Neural progenitor cell (in vitro differentiated cells): ENCODE data around the gene PTPRT. TPM values are rescaled to one million over a fixed set of nuclear protein-coding genes. Genes with fewer than 3 reads are reported as not detected.

Experiments used
- DNase-seq: peaks from one replicate; pipeline ENCODE4 v3.0.0-alpha.2; 2016; ENCODE audit warnings: low spot score
- H2AFZ ChIP-seq: fragments of 200-600 bp; sonication (generic); replicated peaks from 2 replicates; pipeline ENCODE4 v1.6.1; 2016; ENCODE audit warnings: antibody characterized with exemption
- H3F3A ChIP-seq: fragments of 200-600 bp; sonication (generic); 2 replicates; pipeline ENCODE4 v1.6.1; 2016; ENCODE audit warnings: antibody characterized with exemption, low read depth
- H3K27ac ChIP-seq: fragments of 200-600 bp; sonication (generic); 2 replicates; pipeline ENCODE4 v1.5.1; 2016; ENCODE audit warnings: mild to moderate bottlenecking
- H3K27me3 ChIP-seq: fragments of 200-600 bp; sonication (generic); 2 replicates; pipeline ENCODE4 v1.6.1; 2016; ENCODE audit warnings: mild to moderate bottlenecking, moderate library complexity
- H3K36me3 ChIP-seq: fragments of 200-600 bp; sonication (generic); 2 replicates; pipeline ENCODE4 v1.5.1; 2016
- H3K4me1 ChIP-seq: fragments of 200-600 bp; sonication (generic); 2 replicates; pipeline ENCODE4 v1.6.1; 2016; ENCODE audit warnings: mixed run types
- H3K4me2 ChIP-seq: fragments of 200-600 bp; sonication (generic); 2 replicates; pipeline ENCODE4 v1.6.1; 2016
- H3K4me3 ChIP-seq: fragments of 200-600 bp; sonication (generic); 2 replicates; pipeline ENCODE4 v1.5.1; 2016
- H3K79me2 ChIP-seq: fragments of 200-600 bp; sonication (generic); 2 replicates; pipeline ENCODE4 v1.6.1; 2016; ENCODE audit warnings: low read depth
- H3K9ac ChIP-seq: fragments of 200-600 bp; sonication (generic); 2 replicates; pipeline ENCODE4 v1.6.1; 2016
- H3K9me3 ChIP-seq: fragments of 200-600 bp; sonication (generic); 2 replicates; pipeline ENCODE4 v1.5.1; 2016; ENCODE audit warnings: low read depth
- H4K20me1 ChIP-seq: fragments of 200-600 bp; sonication (generic); 2 replicates; pipeline ENCODE4 v1.6.1; 2016; ENCODE audit warnings: low read depth
- H3K27ac Mint-ChIP-seq: 3 replicates; pipeline ENCODE4 v1.8.0; 2021; ENCODE audit warnings: mixed read lengths
- H3K27me3 Mint-ChIP-seq: 2 replicates; pipeline ENCODE4 v1.8.0; 2022; ENCODE audit warnings: low read depth, mild to moderate bottlenecking, inconsistent platforms, moderate library complexity, mixed read lengths; ENCODE audit not compliant: insufficient read depth
- H3K36me3 Mint-ChIP-seq: 3 replicates; pipeline ENCODE4 v1.8.0; 2021; ENCODE audit warnings: mixed read lengths
- H3K4me1 Mint-ChIP-seq: 3 replicates; pipeline ENCODE4 v1.8.0; 2021; ENCODE audit warnings: mixed read lengths
- H3K4me3 Mint-ChIP-seq: 3 replicates; pipeline ENCODE4 v1.8.0; 2021; ENCODE audit warnings: mild to moderate bottlenecking, moderate library complexity, mixed read lengths
- H3K9me3 Mint-ChIP-seq: 3 replicates; pipeline ENCODE4 v1.8.0; 2020; ENCODE audit warnings: mixed read lengths
- CTCF ChIP-seq: fragments of 200-600 bp; sonication (generic); IDR thresholded peaks from 2 replicates; pipeline ENCODE4 v1.5.1; 2017; ENCODE audit warnings: antibody characterized with exemption, mild to moderate bottlenecking
- EZH2 ChIP-seq: fragments of 200-600 bp; sonication (generic); IDR thresholded peaks from 2 replicates; pipeline ENCODE4 v1.6.1; 2017; ENCODE audit warnings: antibody characterized with exemption, mild to moderate bottlenecking, moderate library complexity
- EZH2phosphoT487 ChIP-seq: fragments of 200-600 bp; sonication (generic); IDR thresholded peaks from 2 replicates; pipeline ENCODE4 v1.6.1; 2017; ENCODE audit warnings: antibody characterized with exemption
- total RNA-seq: library from RNA; depleted of rRNA; stranded (reverse); fragments of >200 nt; gene quantifications from 2 replicates; pipeline ENCODE4 v1.2.3, GENCODE V29; 2015; ENCODE audit warnings: low replicate concordance

The PTPRT gene
- total RNA-seq, 1 donor from 2014 or later, result 1.1 TPM

- H3K36me3 Mint-ChIP-seq, result no peaks in the 10 kb centered on the region
Measured at GRCh38 chr20:42961771-42962170, 227.9 kb downstream of the PTPRT start.

GRCh38 chr20:42959996-42960395 is 229.7 kb downstream of the PTPRT start:
- no peaks in the 10 kb centered on the region for H3K79me2 ChIP-seq
- H3K4me3 ChIP-seq, result no peak overlapping the region
- no peaks in the 10 kb centered on the region for H3K27me3 Mint-ChIP-seq
- DNase-seq, result no peak
- no peaks in the 10 kb centered on the region for H3F3A ChIP-seq
- H3K9me3 ChIP-seq, result no peaks in the 10 kb centered on the region
- TF ChIP-seq EZH2, result no peak
- no peak for TF ChIP-seq CTCF
- no peak for TF ChIP-seq EZH2phosphoT487
- H4K20me1 ChIP-seq, result no peaks in the 10 kb centered on the region
- no peak overlapping the region for H3K4me3 Mint-ChIP-seq
- H3K27ac Mint-ChIP-seq, result no peak overlapping the region
- H3K27ac ChIP-seq, result no peak overlapping the region
- no peaks in the 10 kb centered on the region for H3K4me1 ChIP-seq
- no peaks in the 10 kb centered on the region for H3K36me3 ChIP-seq
- H3K36me3 Mint-ChIP-seq, result no peaks in the 10 kb centered on the region
- no peaks in the 10 kb centered on the region for H3K4me1 Mint-ChIP-seq
- no peak overlapping the region for H2AFZ ChIP-seq
- no peaks in the 10 kb centered on the region for H3K27me3 ChIP-seq
- no peaks in the 10 kb centered on the region for H3K9me3 Mint-ChIP-seq
- no peak overlapping the region for H3K9ac ChIP-seq
- no peak overlapping the region for H3K4me2 ChIP-seq

More at GRCh38 chr20:42961771-42962170, 227.9 kb downstream of the PTPRT start:
- Histone ChIP-seq H2AFZ (no peak overlapping the region), H3K4me3 (no peak overlapping the region), H3K36me3 (no peaks in the 10 kb centered on the region), H3K9me3 (no peaks in the 10 kb centered on the region), H3K9ac (no peak overlapping the region), H3F3A (no peaks in the 10 kb centered on the region), H3K27ac (no peak overlapping the region), H3K4me2 (no peak overlapping the region), H3K79me2 (no peaks in the 10 kb centered on the region), H4K20me1 (no peaks in the 10 kb centered on the region), H3K27me3 (no peaks in the 10 kb centered on the region), H3K4me1 (no peaks in the 10 kb centered on the region)
- H3K4me1 Mint-ChIP-seq, result no peaks in the 10 kb centered on the region
- no peak for TF ChIP-seq EZH2phosphoT487
- no peak for TF ChIP-seq EZH2
- no peak for TF ChIP-seq CTCF
- DNase-seq, result no peak
- H3K27me3 Mint-ChIP-seq, result no peaks in the 10 kb centered on the region
- H3K9me3 Mint-ChIP-seq, result no peaks in the 10 kb centered on the region
- no peak overlapping the region for H3K27ac Mint-ChIP-seq
- H3K4me3 Mint-ChIP-seq, result no peak overlapping the region

- no peak for DNase-seq
- H3K4me3 Mint-ChIP-seq, result no peak overlapping the region
- no peak overlapping the region for H3K27ac Mint-ChIP-seq
- no peaks in the 10 kb centered on the region for H3K9me3 Mint-ChIP-seq
- no peaks in the 10 kb centered on the region for H3K27me3 ChIP-seq
- no peaks in the 10 kb centered on the region for H3K4me1 Mint-ChIP-seq
- no peak overlapping the region for H3K27ac ChIP-seq
- no peaks in the 10 kb centered on the region for H3K36me3 ChIP-seq
- TF ChIP-seq EZH2 (no peak), EZH2phosphoT487 (no peak), CTCF (no peak)
- H3K4me3 ChIP-seq, result no peak overlapping the region
- H3K4me2 ChIP-seq, result no peak overlapping the region
- H3K27me3 Mint-ChIP-seq, result no peaks in the 10 kb centered on the region
- H3K9me3 ChIP-seq, result no peaks in the 10 kb centered on the region
- H3F3A ChIP-seq, result no peaks in the 10 kb centered on the region
- H3K9ac ChIP-seq, result no peak overlapping the region
- H3K36me3 Mint-ChIP-seq, result no peaks in the 10 kb centered on the region
- no peaks in the 10 kb centered on the region for H4K20me1 ChIP-seq
- no peak overlapping the region for H2AFZ ChIP-seq
- H3K4me1 ChIP-seq, result no peaks in the 10 kb centered on the region
- H3K79me2 ChIP-seq, result no peaks in the 10 kb centered on the region
Measured at GRCh38 chr20:42958367-42959069, 231.2 kb downstream of the PTPRT start.
